C4-2B (cell line): ENCODE data around the gene PHLDB2.

Source experiments
- H3K27ac ChIP-seq: fragments of 450-650 bp; 2 replicates; pipeline ENCODE4 v1.5.1; 2017
- CTCF ChIP-seq: fragments of 450-650 bp; conservative IDR thresholded peaks from 2 replicates; pipeline ENCODE4 v1.5.1; 2017; ENCODE audit warnings: mild to moderate bottlenecking
- ZFX ChIP-seq: fragments of 450-650 bp; IDR thresholded peaks from 2 replicates; pipeline ENCODE4 v1.6.1; 2017

PHLDB2 gene

GRCh38 chr3:111848778-111849177, 10.3 kb upstream of the PHLDB2 start:
- no peak overlapping the region for H3K27ac ChIP-seq
- TF ChIP-seq CTCF = no peak
- no peak for TF ChIP-seq ZFX

- TF ChIP-seq CTCF = no peak
- no peak for TF ChIP-seq ZFX
- H3K27ac ChIP-seq = no peak overlapping the region
Observed at GRCh38 chr3:111850537-111850936, 8.5 kb upstream of the PHLDB2 start.

- TF ChIP-seq ZFX (no peak), CTCF (no peak)
- H3K27ac ChIP-seq = no peak overlapping the region
Observed at GRCh38 chr3:111851511-111851954, 7.5 kb upstream of the PHLDB2 start.

- H3K27ac ChIP-seq = no peak overlapping the region
Observed at GRCh38 chr3:111852540-111852939, 6.5 kb upstream of the PHLDB2 start.

GRCh38 chr3:111853068-111853467, 6.0 kb upstream of the PHLDB2 start:
- TF ChIP-seq ZFX (no peak), CTCF (no peak)
- H3K27ac ChIP-seq = no peak overlapping the region

More at GRCh38 chr3:111852540-111852939, 6.5 kb upstream of the PHLDB2 start:
- TF ChIP-seq CTCF (no peak), ZFX (no peak)

- H3K27ac ChIP-seq = no peak overlapping the region
Observed at GRCh38 chr3:111854990-111855389, 4.1 kb upstream of the PHLDB2 start.

GRCh38 chr3:111856501-111856900, 2.6 kb upstream of the PHLDB2 start:
- no peak overlapping the region for H3K27ac ChIP-seq
- TF ChIP-seq CTCF (no peak), ZFX (no peak)

More at GRCh38 chr3:111854990-111855389, 4.1 kb upstream of the PHLDB2 start:
- TF ChIP-seq CTCF (no peak), ZFX (no peak)
